ENCODE results near the gene ANKRD11. TPM values are rescaled to one million over a fixed set of nuclear protein-coding genes. Genes with fewer than 3 reads are reported as not detected.

ANKRD11 gene
- polyA plus RNA-seq, 6 donors from 2014 or later: 0.78 to 24.8 (median 10.1) TPM

- DNase-seq (no peak), ATAC-seq (ENCODE audit: low read depth in 2 of 2) (no peak)
- Mint-ChIP-seq H3K4me1 (peaks cover 46 to 82% (median 73%) of the 10 kb centered on the region in 3 donors), H3K9me3 (no peaks in the 10 kb centered on the region), H3K4me3 (no peak overlapping the region), H3K27ac (peak overlapping the region in 2 of 6 donors; percentile 2 to 75), H3K27me3 (no peaks in the 10 kb centered on the region), H3K36me3 (peaks cover 0 to 4% of the 10 kb centered on the region in 2 donors)
Measured at GRCh38 chr16:89349947-89350633, 140.3 kb downstream of the ANKRD11 start.

- Mint-ChIP-seq H3K36me3 (peaks cover 0 to 4% of the 10 kb centered on the region in 2 donors), H3K9me3 (no peaks in the 10 kb centered on the region), H3K27me3 (no peaks in the 10 kb centered on the region), H3K4me1 (peaks cover 63 to 87% (median 82%) of the 10 kb centered on the region in 3 donors), H3K4me3 (no peak overlapping the region), H3K27ac (no peak overlapping the region)
- ATAC-seq (ENCODE audit: low read depth in 2 of 2): no peak
- DNase-seq: no peak
Measured at GRCh38 chr16:89347807-89348206, 142.6 kb downstream of the ANKRD11 start.

DNA sequence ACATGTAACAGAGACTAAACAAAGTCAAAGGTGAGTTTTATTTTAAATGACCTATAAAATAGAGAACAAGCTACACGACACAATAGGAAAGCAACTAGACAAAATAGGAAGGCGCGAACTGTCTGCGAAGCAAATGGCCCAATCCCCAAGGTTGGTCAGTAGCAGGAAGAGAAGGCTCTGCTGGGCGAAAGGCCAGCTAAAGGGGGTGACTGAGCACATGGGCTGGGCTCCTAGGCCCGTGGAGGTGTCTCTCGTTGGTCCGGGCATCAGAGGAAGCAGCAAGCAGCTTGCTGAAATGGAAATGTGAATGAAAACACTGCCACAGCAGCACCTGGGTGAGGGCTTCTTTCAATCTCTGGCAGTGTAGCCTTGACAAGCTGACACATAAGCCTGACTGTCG lies 143.5 kb downstream of the ANKRD11 start:
- peak overlapping the region in 1 of 6 donors; percentile 79 for H3K27ac Mint-ChIP-seq
- H3K9me3 Mint-ChIP-seq: no peaks in the 10 kb centered on the region
- peak overlapping the region in 1 of 8 donors; percentile 57 for H3K4me3 Mint-ChIP-seq
- ATAC-seq (ENCODE audit: low read depth in 2 of 2): no peak
- peaks cover 0 to 4% of the 10 kb centered on the region in 2 donors for H3K36me3 Mint-ChIP-seq
- no peaks in the 10 kb centered on the region for H3K27me3 Mint-ChIP-seq
- DNase-seq: no peak
- peaks cover 55 to 84% (median 78%) of the 10 kb centered on the region in 3 donors for H3K4me1 Mint-ChIP-seq

- Mint-ChIP-seq H3K36me3 (peaks cover 0 to 4% of the 10 kb centered on the region in 2 donors), H3K4me3 (no peak overlapping the region), H3K27me3 (no peaks in the 10 kb centered on the region), H3K9me3 (no peaks in the 10 kb centered on the region), H3K4me1 (peaks cover 48 to 77% (median 72%) of the 10 kb centered on the region in 3 donors), H3K27ac (peak overlapping the region in 1 of 6 donors; percentile 18)
- no peak for ATAC-seq (ENCODE audit: low read depth in 2 of 2)
- no peak for DNase-seq
Measured at GRCh38 chr16:89345642-89346150, 144.7 kb downstream of the ANKRD11 start.

- DNase-seq (no peak), ATAC-seq (ENCODE audit: low read depth in 2 of 2) (no peak)
- Mint-ChIP-seq H3K27me3 (no peaks in the 10 kb centered on the region), H3K36me3 (peaks cover 0 to 4% of the 10 kb centered on the region in 2 donors), H3K27ac (no peak overlapping the region), H3K4me3 (no peak overlapping the region), H3K9me3 (no peaks in the 10 kb centered on the region), H3K4me1 (peaks cover 43 to 78% (median 71%) of the 10 kb centered on the region in 3 donors)
Measured at GRCh38 chr16:89344846-89345611, 145.3 kb downstream of the ANKRD11 start.

DNA sequence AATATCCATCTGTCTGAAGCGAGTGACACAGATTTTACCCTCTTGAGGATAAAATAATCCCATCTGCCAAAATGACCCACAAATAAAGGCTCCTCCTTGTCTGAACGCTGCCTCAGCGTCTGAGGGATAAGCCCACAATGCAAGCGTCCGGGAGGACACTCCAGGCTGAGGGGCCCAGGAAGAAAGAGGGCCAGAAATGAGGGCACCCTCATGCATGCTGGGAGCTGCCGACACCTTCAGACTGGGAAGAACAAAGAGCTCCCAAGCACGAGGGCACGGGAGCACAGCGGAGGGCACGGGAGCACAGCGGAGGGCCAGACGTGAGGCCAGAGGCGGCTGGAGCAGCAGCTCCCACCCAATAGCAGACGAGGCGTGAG lies 145.9 kb downstream of the ANKRD11 start:
- Mint-ChIP-seq H3K4me1 (peaks cover 41 to 77% (median 69%) of the 10 kb centered on the region in 3 donors), H3K27ac (no peak overlapping the region), H3K36me3 (peaks cover 0 to 4% of the 10 kb centered on the region in 2 donors), H3K27me3 (no peaks in the 10 kb centered on the region), H3K4me3 (no peak overlapping the region), H3K9me3 (no peaks in the 10 kb centered on the region)
- DNase-seq (no peak), ATAC-seq (ENCODE audit: low read depth in 2 of 2) (no peak)

DNA sequence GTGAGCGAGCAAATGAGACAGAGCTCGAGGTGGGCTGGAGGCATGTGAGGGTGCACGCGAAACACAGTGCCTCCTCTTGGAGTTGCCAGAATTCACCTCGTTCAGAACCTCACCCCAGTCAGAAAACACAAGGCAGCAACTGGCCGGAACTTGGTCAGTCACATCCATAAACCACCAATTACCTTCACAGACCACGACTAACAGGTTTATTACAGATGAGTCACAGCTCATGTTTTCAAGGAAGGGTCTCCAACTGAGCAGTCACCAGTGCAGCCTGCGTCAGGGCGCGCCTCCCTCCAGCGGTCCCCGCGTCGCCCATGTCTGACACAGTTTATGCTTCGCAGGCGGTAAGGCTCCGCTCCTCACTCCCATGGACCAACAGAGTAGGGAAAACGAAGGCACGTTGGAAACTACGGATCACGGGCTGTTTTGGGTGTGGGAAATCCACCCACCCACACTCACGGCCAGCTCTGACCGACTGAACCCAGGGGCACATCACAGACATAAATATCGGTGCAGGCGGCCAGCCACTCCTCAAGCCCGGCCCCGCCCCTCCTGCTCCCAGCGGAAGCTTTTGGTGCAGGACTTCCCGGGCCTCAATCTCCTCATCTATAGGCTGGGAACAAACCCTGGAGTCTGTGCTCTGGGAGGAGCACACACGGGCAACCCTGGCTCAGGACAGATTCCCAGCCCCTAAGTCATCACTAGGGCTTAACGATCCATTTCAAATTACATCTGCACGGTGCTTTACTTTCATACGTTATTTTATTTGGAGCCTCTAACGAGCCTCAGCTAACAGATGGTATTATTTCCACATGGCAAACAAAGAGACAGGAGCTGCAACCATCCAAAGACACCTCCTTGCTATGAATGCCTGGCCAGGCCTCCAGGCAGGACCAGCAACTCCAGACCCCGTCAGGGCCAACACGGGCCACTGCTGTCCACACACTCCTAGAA lies 146.6 kb downstream of the ANKRD11 start:
- Mint-ChIP-seq H3K4me3 (peak overlapping the region in 2 of 8 donors; percentile 41 to 69), H3K27ac (peak overlapping the region in 2 of 6 donors; percentile 9 to 37), H3K36me3 (peaks cover 0 to 4% of the 10 kb centered on the region in 2 donors), H3K9me3 (no peaks in the 10 kb centered on the region), H3K4me1 (peaks cover 45 to 77% (median 69%) of the 10 kb centered on the region in 3 donors), H3K27me3 (no peaks in the 10 kb centered on the region)
- ATAC-seq (ENCODE audit: low read depth in 2 of 2) (no peak), DNase-seq (no peak)

GRCh38 chr16:89341697-89342694 lies 148.4 kb downstream of the ANKRD11 start:
- H3K4me3 Mint-ChIP-seq: no peak overlapping the region

DNA sequence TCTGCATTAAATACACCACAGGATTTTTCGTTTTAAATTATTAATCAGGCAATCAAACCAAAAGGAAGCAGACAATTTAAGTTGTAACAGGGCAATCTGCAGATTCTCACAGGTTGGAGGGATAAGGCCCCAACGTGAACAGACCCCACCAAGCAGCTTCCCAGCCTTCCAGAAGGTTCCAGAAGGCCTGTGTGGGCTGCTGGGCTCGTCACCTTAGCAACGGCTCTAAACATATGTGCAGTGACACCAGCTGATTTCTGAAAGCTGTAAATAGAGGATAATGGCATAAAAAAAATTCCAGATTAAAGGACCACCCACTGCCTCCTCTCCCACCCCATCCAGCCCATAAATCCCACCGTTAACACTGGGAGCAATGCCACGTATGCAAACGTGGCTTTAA lies 149.1 kb downstream of the ANKRD11 start:
- peak overlapping the region in 2 of 6 donors; percentile 36 to 37 for H3K27ac Mint-ChIP-seq
- ATAC-seq (ENCODE audit: low read depth in 2 of 2): no peak
- H3K36me3 Mint-ChIP-seq: no peaks in the 10 kb centered on the region
- peak overlapping the region in 1 of 8 donors; percentile 34 for H3K4me3 Mint-ChIP-seq
- peaks cover 38 to 81% (median 70%) of the 10 kb centered on the region in 3 donors for H3K4me1 Mint-ChIP-seq
- no peaks in the 10 kb centered on the region for H3K27me3 Mint-ChIP-seq
- DNase-seq: no peak
- no peaks in the 10 kb centered on the region for H3K9me3 Mint-ChIP-seq

More at GRCh38 chr16:89341697-89342694, 148.4 kb downstream of the ANKRD11 start:
- H3K27me3 Mint-ChIP-seq: no peaks in the 10 kb centered on the region
- ATAC-seq (ENCODE audit: low read depth in 2 of 2): no peak
- H3K36me3 Mint-ChIP-seq: peaks cover 0 to 4% of the 10 kb centered on the region in 2 donors
- peak overlapping the region in 1 of 6 donors; percentile 37 for H3K27ac Mint-ChIP-seq
- DNase-seq: no peak
- H3K9me3 Mint-ChIP-seq: no peaks in the 10 kb centered on the region
- peaks cover 45 to 82% (median 71%) of the 10 kb centered on the region in 3 donors for H3K4me1 Mint-ChIP-seq

DNA sequence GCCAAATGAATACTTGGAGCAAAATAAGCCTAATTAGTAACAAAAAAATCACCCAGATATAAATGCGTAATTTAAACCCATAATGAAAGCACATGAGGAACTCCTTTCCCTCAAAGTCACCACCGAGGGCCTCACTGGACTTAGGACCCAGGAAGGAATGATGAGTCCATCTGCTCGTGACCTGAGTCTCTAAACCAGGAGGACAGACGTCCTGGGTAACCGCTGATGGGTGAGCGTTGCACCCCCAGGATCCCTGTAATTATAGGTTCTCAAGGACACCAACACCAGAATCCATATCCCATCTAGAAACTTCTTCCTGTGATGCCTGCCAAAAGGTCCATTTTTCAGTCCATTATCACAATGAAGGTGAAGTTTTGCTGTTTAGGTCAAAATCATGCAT lies 151.5 kb downstream of the ANKRD11 start:
- no peak for DNase-seq
- peak overlapping the region in 1 of 8 donors; percentile 24 for H3K4me3 Mint-ChIP-seq
- ATAC-seq (ENCODE audit: low read depth in 2 of 2): no peak
- H3K27ac Mint-ChIP-seq: peak overlapping the region in 2 of 6 donors; percentile 56 to 63
- no peaks in the 10 kb centered on the region for H3K36me3 Mint-ChIP-seq
- no peaks in the 10 kb centered on the region for H3K9me3 Mint-ChIP-seq
- peaks cover 36 to 85% (median 69%) of the 10 kb centered on the region in 3 donors for H3K4me1 Mint-ChIP-seq
- no peaks in the 10 kb centered on the region for H3K27me3 Mint-ChIP-seq

DNA sequence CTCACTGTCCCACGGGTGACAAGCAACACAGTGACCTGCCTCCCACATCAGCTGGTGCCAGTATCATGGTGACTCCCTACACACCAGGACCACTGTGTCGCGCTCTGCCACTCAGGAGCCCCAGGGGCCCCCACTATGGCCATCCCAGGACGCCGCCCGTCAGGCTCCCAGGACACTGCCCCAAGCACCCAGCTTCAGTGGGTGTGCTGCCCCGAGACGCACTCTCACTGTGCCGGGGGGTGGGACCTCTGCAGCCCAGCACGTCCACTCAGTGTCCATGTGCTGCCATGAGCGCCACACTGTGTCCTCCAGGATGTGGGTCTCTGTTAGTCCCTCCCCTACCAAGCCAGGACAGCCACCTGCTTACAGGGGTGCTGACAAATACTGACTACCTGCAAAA lies 152.4 kb downstream of the ANKRD11 start:
- Mint-ChIP-seq H3K9me3 (no peaks in the 10 kb centered on the region), H3K4me1 (peaks cover 36 to 82% (median 68%) of the 10 kb centered on the region in 3 donors), H3K27ac (no peak overlapping the region), H3K36me3 (no peaks in the 10 kb centered on the region), H3K4me3 (peak overlapping the region in 1 of 8 donors; percentile 3), H3K27me3 (no peaks in the 10 kb centered on the region)
- no peak for DNase-seq
- no peak for ATAC-seq (ENCODE audit: low read depth in 2 of 2)
